ENCODE data around the gene KLHL29.

The KLHL29 gene

DNA sequence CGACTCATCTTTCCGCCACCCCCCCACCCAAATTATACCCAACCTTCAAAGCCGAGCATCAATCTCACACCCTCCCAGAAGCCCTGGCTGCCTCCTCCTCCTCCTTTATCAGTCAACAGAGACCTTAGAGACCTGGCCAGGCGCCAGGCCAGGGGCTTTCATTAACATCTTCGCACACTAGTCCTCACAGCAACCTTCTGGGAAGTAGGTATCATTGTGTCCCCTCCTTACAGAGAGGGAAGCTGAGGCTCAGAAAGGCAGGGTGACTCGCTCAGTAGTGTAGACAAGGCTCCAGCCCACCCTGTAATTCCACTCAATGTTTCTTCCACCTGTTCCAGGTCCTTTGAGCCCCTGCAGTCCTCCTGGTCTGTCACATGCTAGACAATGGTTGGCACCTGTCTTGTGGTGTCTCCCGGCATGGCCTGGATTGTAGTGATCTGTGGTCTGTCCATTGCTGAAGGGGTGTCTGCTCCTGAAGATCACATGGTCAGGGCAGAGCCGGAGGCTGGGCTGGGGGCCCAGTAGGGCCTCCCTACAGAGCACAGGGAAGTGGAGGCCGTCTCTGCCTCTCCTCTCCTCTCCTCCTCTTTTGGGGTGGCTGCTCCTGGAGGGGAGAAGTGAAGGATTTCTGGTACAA is 36.0 kb downstream of the KLHL29 start:
- Histone ChIP-seq H3K4me3 (ENCODE audit: low read length) (no peak overlapping the region), H3K27ac (ENCODE audit: low read depth, low read length) (no peak overlapping the region), H3K9ac (ENCODE audit: low read length) (no peak overlapping the region)

DNA sequence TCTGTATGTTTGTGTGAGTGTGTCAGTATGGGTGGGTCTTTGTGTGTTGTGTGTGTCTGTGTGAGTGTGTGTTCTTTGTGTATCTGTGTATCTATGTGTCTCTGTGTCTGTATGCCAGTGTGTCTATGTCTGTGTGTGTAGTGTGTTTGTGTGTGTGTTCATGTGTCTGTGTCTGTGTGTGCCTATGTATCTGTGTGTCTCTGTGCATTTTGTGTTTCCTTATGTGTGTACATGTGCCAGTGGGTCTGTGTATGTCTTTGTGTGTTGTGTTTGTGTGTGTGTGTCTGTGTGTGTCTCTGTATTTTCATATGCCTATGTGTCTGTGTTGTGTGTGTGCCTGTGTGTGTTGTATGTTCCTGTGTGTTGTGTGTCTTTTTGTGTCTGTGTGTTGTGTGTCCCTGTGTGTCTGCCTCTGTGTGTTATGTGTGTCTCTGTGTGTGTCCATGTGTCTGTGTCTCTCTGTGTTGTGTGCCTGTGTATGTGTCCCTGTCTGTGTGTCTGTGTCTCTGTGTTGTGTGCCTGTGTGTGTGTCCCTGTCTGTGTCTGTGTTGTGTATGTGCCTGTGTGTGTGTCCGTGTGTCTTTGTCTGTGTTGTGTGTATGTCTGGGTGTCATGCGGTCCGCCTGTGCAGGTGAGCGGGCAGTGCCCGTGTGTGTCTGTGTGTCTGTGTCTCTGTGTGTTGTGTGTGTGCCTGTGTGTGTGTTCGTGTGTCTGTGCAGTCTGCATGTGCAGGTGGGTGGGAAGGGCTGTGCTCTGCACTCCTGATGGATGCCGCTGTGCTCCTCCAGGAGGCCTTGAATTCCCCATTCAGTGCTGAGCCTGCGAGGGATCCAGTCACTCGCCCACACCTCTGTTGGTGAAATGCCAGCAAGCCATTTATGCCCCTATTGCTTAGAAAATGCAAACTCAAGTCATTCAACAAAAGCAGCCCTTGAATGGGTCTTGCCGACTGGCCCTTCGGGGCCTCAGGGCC is 37.4 kb downstream of the KLHL29 start:
- H3K4me1 ChIP-seq (ENCODE audit: control insufficient read depth, insufficient read depth, low read length): peaks cover 56% of the 10 kb centered on the region
- H3K27me3 ChIP-seq (ENCODE audit: control insufficient read depth, insufficient read depth, low read length): no peaks in the 10 kb centered on the region
- H3K4me3 ChIP-seq (ENCODE audit: low read length): no peak overlapping the region
- H3K36me3 ChIP-seq (ENCODE audit: control insufficient read depth, insufficient read depth, low read length): no peaks in the 10 kb centered on the region
- H3K27ac ChIP-seq (ENCODE audit: low read depth, low read length): no peak overlapping the region
- H3K9ac ChIP-seq (ENCODE audit: low read length): no peak overlapping the region

More for the DNA sequence above, 36.0 kb downstream of the KLHL29 start:
- peaks cover 48% of the 10 kb centered on the region for H3K4me1 ChIP-seq (ENCODE audit: control insufficient read depth, insufficient read depth, low read length)
- no peaks in the 10 kb centered on the region for H3K36me3 ChIP-seq (ENCODE audit: control insufficient read depth, insufficient read depth, low read length)
- H3K27me3 ChIP-seq (ENCODE audit: control insufficient read depth, insufficient read depth, low read length): no peaks in the 10 kb centered on the region

DNA sequence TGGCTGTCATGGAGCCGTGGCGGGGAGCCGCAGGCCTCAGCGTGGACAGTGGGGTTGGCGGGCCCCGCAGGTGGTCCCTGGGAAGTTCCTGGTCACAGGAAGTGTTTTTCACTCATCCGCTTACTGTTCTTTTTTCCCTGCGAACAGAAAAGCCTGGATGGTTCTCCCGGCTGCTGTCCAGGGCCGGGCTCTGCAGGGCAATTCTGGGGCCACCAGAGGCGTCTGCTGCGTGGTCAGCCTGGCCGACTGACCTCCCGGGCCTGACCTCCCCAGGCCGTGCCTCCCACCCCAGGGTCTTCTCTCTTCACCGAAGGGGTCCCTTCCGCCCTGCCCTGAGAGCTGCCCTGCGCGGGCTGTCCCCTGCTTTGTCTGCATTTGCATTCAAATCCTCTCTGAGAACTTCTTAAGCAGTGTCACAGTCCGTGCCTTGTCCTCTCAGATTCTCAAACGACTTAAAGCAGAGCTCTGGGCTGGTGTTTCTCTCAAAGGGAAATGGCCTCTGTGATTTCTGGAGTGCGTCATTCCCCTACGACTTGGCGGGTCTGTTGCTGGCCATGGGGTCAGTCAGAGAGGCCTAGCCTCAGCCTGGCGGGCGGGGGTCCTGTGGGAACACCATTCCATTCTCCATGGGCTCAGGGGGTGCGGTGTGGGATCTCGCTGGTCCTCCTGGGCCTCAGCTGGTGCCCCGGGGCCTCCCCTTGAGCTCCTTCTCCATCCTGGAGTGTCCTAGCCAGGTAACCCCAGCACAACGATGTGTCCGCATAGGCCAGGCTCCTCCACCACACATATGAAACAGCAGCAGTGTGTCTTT is 38.3 kb downstream of the KLHL29 start:
- H3K4me3 ChIP-seq (ENCODE audit: low read length): no peak overlapping the region
- H3K27me3 ChIP-seq (ENCODE audit: control insufficient read depth, insufficient read depth, low read length): no peaks in the 10 kb centered on the region
- peak overlapping the region; percentile 54 for H3K27ac ChIP-seq (ENCODE audit: low read depth, low read length)
- peaks cover 49% of the 10 kb centered on the region for H3K4me1 ChIP-seq (ENCODE audit: control insufficient read depth, insufficient read depth, low read length)
- H3K9ac ChIP-seq (ENCODE audit: low read length): no peak overlapping the region
- no peaks in the 10 kb centered on the region for H3K36me3 ChIP-seq (ENCODE audit: control insufficient read depth, insufficient read depth, low read length)

DNA sequence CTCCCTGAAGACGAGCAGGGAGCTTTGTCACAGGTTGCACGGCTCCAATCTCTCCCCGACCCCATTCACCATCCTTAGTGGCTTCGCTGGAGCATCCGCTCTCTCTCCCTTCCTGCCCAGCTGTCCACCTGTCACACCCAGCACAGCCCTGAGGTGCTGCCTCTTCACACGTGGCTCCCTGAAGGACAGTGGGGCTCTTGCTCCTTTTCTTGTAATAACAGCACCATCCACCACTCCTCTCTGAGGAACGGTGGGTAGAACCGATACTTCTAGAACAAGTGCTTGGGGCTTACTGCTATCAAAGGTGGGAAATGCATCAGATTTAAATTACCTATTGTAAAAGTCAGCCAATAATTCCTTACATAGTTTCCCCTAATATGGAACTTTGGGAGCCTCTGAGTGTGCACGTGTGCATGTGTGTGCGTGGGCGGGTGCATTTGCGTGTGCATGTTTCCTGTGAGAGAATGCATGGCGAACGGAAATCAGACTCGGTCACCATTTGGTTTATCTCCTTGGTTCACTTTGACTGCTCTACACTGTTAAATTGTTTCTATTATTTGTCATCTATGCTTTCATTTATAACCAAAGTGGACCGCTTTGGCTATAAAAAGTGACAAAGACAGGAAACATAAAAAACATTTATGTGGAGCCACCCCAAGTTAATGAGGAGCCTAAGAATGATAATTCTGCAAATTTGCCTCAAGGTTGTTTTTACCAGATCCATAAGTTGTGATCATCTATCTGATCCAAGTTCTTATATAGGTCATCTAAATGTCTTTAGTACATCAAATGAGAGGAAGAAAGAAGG is 39.1 kb downstream of the KLHL29 start:
- no peaks in the 10 kb centered on the region for H3K27me3 ChIP-seq (ENCODE audit: control insufficient read depth, insufficient read depth, low read length)
- no peak overlapping the region for H3K9ac ChIP-seq (ENCODE audit: low read length)
- H3K4me1 ChIP-seq (ENCODE audit: control insufficient read depth, insufficient read depth, low read length): peaks cover 41% of the 10 kb centered on the region
- peak overlapping the region; percentile 54 for H3K27ac ChIP-seq (ENCODE audit: low read depth, low read length)
- H3K4me3 ChIP-seq (ENCODE audit: low read length): no peak overlapping the region
- H3K36me3 ChIP-seq (ENCODE audit: control insufficient read depth, insufficient read depth, low read length): no peaks in the 10 kb centered on the region

DNA sequence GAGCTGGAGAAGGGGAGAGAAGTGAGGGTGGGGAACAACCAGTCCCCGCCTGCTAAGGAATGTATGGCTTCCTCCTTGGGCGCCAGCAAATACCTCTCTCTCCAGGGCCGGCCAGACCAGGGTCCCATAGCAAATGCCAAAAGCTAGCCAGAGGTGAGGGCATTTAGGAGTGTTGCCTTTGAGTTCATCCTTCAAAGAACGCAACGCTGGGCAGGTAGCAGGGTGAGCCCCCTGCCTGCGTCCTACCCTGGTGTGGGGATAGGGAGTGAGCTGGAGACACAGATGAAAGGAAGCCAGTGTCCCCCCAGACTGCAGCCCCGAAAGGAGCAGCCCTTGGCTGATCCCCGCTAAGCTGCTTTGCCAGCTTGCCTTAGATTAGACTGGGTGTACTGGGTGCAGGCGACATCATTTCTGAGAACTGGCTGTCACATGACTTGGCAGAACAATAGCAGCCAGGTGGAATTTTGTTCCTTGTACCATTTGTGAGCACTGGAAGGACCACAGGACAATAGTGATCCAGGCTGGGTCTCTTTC is 40.4 kb downstream of the KLHL29 start:
- Histone ChIP-seq H3K27ac (ENCODE audit: low read depth, low read length) (peak overlapping the region; percentile 82), H3K4me1 (ENCODE audit: control insufficient read depth, insufficient read depth, low read length) (peaks cover 39% of the 10 kb centered on the region), H3K36me3 (ENCODE audit: control insufficient read depth, insufficient read depth, low read length) (no peaks in the 10 kb centered on the region)

DNA sequence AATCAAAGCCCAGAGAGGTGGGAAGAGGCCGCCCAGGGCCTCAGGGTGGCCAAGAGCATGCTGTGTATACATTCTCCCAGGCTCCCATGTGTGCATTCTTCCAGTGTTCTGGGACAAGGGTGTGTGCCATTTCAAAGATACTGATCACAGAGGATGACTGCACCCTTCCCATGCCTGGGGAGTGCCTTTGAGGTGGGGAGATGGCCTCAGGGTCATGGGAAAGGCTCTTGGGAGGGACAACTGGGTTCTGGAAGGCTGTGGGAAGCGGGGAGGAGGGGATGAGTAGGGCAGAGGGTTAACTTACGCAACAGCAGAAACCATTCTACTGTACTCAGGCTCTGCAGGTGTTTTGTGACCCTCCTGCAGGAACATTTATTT is 40.9 kb downstream of the KLHL29 start:
- Histone ChIP-seq H3K4me1 (ENCODE audit: control insufficient read depth, insufficient read depth, low read length) (peaks cover 41% of the 10 kb centered on the region), H3K27me3 (ENCODE audit: control insufficient read depth, insufficient read depth, low read length) (no peaks in the 10 kb centered on the region), H3K9ac (ENCODE audit: low read length) (no peak overlapping the region), H3K27ac (ENCODE audit: low read depth, low read length) (peak overlapping the region; percentile 82), H3K4me3 (ENCODE audit: low read length) (no peak overlapping the region), H3K36me3 (ENCODE audit: control insufficient read depth, insufficient read depth, low read length) (no peaks in the 10 kb centered on the region)

More for the DNA sequence above, 40.4 kb downstream of the KLHL29 start:
- no peak overlapping the region for H3K4me3 ChIP-seq (ENCODE audit: low read length)
- no peaks in the 10 kb centered on the region for H3K27me3 ChIP-seq (ENCODE audit: control insufficient read depth, insufficient read depth, low read length)
- H3K9ac ChIP-seq (ENCODE audit: low read length): no peak overlapping the region

DNA sequence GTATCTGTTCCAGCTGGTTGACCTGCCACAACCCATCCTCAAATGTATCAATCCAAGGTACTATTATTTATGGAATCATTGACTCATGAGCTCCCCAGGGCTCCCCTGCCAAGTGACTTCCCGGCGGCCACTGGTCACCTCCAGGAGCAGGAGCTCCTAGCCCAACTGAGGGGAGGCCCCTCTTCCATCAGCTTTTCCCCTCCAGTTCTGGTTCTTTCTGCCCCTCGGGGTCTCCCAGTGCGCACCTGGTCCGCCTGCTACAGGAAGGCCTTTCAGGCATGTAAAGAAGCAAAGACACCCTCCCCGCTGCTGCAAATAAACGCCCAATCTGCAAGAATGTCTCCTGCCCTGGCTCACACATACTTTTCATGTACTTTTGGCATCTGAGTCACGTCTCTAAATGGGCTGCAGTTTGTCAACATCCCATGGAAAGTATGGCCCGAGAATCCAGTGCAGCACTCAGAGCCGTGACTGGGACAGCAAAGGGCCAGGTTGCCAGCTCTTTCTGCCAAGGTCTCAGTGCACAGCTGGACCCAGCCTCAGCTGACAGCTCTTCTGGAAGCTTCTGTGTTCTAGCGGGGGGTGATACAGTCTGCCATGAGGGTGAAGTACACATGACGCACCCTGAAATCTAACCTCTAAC is 41.4 kb downstream of the KLHL29 start:
- H3K9ac ChIP-seq (ENCODE audit: low read length): no peak overlapping the region
- H3K27me3 ChIP-seq (ENCODE audit: control insufficient read depth, insufficient read depth, low read length): no peaks in the 10 kb centered on the region
- H3K36me3 ChIP-seq (ENCODE audit: control insufficient read depth, insufficient read depth, low read length): no peaks in the 10 kb centered on the region
- peak overlapping the region; percentile 82 for H3K27ac ChIP-seq (ENCODE audit: low read depth, low read length)
- no peak overlapping the region for H3K4me3 ChIP-seq (ENCODE audit: low read length)
- peaks cover 38% of the 10 kb centered on the region for H3K4me1 ChIP-seq (ENCODE audit: control insufficient read depth, insufficient read depth, low read length)

DNA sequence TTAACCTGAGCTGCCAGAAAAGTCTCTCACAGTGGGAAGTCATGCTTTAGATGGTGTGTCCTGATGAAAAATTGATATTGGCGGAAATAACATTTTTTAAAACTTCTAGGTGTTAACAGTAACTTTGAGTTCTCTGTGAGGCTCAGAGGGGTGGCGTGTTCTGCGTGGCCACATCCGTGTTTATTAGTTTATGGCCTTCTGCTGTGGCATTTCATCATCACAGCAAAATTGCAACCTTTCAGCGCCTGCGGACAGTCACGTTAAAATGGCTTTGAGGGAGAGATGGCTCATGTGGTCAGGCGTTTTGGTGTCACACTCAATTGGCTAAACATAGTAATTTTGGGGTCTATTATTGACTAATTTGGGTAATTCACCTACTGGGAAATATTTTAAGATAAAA is 42.4 kb downstream of the KLHL29 start:
- Histone ChIP-seq H3K9ac (ENCODE audit: low read length) (no peak overlapping the region), H3K27ac (ENCODE audit: low read depth, low read length) (peak overlapping the region; percentile 82), H3K27me3 (ENCODE audit: control insufficient read depth, insufficient read depth, low read length) (no peaks in the 10 kb centered on the region), H3K4me3 (ENCODE audit: low read length) (no peak overlapping the region), H3K36me3 (ENCODE audit: control insufficient read depth, insufficient read depth, low read length) (no peaks in the 10 kb centered on the region), H3K4me1 (ENCODE audit: control insufficient read depth, insufficient read depth, low read length) (peaks cover 38% of the 10 kb centered on the region)

DNA sequence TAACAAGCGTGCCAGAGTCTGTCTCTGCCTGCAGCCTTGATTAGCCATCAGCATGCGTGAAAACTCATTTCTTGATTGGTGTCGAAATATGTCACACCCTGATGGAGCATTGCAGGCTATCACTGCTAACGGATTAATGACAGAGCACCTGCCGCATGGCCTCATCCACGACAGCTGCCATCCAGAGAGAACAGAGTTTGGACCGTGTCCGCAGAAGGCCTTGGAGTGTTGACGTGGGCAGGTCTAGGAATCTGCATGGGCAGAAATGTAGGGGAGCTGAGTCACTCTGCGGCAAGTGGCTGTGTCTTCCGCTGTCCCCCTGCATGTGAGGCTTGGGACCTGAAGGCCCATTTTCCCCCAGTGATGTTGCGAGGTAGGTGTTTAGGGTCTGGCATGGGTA is 43.0 kb downstream of the KLHL29 start:
- Histone ChIP-seq H3K36me3 (ENCODE audit: control insufficient read depth, insufficient read depth, low read length) (no peaks in the 10 kb centered on the region), H3K4me3 (ENCODE audit: low read length) (no peak overlapping the region), H3K27ac (ENCODE audit: low read depth, low read length) (no peak overlapping the region), H3K9ac (ENCODE audit: low read length) (no peak overlapping the region), H3K4me1 (ENCODE audit: control insufficient read depth, insufficient read depth, low read length) (peaks cover 38% of the 10 kb centered on the region), H3K27me3 (ENCODE audit: control insufficient read depth, insufficient read depth, low read length) (no peaks in the 10 kb centered on the region)

DNA sequence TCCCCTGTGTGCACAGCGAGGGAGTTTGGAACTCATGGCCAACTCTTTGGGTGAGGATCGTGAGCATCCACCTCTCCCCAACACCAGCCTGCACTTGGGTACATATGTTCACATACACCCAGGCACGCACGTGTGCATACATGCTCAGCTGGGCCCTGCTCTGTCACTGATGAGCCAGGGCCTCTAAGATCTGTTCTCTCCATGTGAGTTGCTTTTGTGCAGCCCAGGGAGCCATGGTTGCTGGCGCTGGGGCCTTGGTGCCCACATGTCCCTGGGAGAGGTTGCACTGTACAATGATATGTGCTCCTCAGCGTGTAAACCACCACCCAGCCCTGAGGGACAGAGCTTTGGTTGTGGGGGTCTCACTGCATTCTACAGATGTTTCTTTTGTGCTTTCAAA is 44.1 kb downstream of the KLHL29 start:
- Histone ChIP-seq H3K9ac (ENCODE audit: low read length) (no peak overlapping the region), H3K36me3 (ENCODE audit: control insufficient read depth, insufficient read depth, low read length) (no peaks in the 10 kb centered on the region), H3K4me3 (ENCODE audit: low read length) (no peak overlapping the region), H3K27me3 (ENCODE audit: control insufficient read depth, insufficient read depth, low read length) (no peaks in the 10 kb centered on the region), H3K27ac (ENCODE audit: low read depth, low read length) (no peak overlapping the region), H3K4me1 (ENCODE audit: control insufficient read depth, insufficient read depth, low read length) (peaks cover 33% of the 10 kb centered on the region)

DNA sequence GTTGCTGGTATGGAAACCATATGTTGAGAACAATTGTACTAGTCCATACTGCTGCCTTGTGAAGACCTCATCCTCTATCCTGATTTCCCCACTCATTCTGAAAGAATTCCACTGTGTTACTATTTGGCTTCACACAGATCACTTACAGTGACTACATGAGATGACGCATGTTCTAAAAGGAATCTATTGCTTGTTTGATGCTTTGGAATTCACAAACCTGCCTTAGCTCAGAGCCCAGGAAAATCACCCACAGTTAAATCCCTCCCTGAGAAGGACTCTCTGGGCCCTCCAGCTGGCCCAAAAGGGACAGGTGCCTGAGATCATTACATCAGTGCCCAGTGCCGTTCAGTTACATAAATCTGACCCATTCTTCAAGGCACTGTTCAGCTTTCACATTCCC is 45.3 kb downstream of the KLHL29 start:
- no peaks in the 10 kb centered on the region for H3K27me3 ChIP-seq (ENCODE audit: control insufficient read depth, insufficient read depth, low read length)
- no peaks in the 10 kb centered on the region for H3K36me3 ChIP-seq (ENCODE audit: control insufficient read depth, insufficient read depth, low read length)
- no peak overlapping the region for H3K4me3 ChIP-seq (ENCODE audit: low read length)
- peak overlapping the region; percentile 85 for H3K27ac ChIP-seq (ENCODE audit: low read depth, low read length)
- peaks cover 39% of the 10 kb centered on the region for H3K4me1 ChIP-seq (ENCODE audit: control insufficient read depth, insufficient read depth, low read length)
- no peak overlapping the region for H3K9ac ChIP-seq (ENCODE audit: low read length)
